Ramos (cell line): ENCODE measurements around the gene SKIDA1.

ENCODE experiments used
- in situ Hi-C: fragments of 300-500 bp; cut with MboI; formaldehyde crosslinking; loops from one replicate; pipeline ENCODE4 v1.14.3; 2022; ENCODE audit warnings: low sequenced_read_pairs; ENCODE audit not compliant: unreplicated experiment

Gene SKIDA1

DNA sequence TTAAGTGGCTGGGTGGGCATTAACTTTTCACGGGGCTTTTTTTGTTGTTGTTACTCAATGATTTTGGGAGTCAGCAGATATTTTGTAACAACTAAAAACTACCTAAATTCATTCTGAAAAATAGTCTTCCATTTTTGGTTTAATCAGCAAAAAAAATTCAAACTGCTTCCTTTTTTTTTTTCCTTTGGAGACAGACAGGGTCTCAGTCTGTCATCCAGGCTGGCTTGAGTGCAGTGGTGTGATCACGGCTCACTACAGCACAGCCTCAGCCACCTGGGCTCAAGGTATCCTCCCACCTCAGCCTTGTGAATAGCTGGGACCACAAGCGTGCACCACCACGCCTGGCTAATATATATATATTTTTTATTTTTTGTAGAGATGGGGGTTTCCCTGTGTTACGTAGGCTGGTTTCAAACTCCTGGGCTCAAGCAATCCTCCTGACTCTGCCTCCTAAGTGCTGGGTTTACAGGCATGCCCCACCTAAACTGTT is 36.5 kb downstream of the SKIDA1 start:
- in situ Hi-C loops = loop anchor here (25.0 kb wide), 1 partner anchor 1498 kb away; no protein-coding TSS in a partner anchor

DNA sequence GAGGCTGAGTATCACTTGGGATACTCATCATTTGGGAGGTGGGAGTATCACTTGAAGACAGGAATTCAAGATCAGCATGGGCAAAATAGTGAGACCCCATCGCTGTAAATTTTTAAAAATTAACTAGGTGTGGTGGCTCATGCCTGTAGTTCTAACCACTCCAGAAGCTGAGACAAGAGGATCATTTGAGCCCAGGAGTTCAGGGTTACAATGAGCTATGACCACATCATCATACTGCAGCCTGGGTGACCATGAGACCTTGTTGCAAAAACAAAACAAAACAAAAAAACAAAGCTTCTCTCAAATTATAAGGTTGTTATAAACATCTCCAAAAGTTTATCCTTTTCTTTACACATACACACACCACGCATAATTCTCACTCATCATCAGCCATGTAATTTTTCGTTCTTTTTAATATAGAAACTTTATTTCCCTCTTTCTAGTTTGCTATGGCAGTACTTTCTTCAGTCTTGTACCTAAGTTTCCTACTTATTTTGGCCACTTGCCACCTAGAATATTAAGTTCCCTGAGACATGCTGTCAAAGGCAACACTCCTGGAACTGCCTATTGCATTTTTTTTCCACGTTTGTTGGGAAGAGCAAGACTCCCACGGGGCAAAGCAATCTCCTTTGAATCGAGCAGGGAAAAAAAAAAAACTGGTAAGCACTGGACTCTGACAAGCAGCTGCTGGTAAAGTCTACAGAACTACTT is 37.1 kb downstream of the SKIDA1 start:
- in situ Hi-C loops = loop anchor here (25.0 kb wide), 1 partner anchor 1499 kb away; no protein-coding TSS in a partner anchor

DNA sequence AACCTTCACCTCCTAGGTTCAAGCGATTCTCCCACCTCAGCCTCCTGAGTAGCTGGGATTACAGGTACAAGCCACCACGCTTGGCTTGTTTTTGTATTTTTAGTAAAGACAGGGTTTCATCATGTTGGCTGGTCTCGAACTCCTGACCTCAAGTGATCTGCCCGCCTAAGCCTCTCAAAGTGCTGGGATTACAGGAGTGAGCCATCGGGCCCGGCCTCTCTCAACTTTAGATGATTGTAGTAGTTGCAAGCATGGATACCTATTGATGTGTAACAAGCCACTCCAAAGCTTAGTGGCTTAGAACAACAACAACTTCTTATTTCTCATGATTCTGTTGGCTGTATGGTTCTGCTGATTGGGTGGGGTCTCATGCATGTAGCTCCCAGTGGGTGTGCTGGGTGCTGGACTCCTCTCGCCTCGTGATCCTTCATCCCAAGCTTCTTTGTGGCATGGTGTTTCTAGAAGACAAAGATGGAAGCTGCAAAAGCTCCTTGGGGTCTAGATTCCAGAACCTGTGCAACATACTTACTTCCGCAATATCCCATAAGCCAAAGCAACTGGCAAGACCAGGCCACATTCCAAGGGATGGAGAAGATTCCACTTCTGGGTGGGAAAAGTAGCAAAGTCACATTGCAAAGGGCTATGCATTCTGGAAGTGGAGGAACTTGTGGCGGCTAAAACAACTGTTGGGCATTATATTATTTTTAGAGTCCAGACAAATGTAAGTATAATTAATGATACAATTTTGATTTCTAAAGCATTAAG is 37.9 kb downstream of the SKIDA1 start:
- in situ Hi-C loops = loop anchor here (25.0 kb wide), 1 partner anchor 1500 kb away; no protein-coding TSS in a partner anchor

DNA sequence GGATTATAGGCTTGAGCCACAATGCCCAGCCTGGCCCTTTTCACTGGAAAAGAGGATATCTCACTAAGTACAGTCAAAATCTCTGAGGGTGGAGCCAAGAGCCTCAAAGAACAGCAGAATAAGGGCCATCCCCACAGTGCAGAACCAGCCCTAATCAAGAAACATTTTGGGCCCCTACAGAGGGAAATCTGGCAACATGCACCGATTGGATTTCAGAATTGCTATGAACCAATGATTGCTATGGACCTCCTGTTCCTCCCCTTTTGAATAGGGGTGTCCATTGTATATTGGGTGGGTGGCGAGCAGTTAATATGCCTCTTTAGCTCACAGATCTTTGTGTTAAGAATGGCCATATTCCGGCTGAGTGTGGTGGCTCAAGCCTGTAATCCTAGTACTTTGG is 42.7 kb downstream of the SKIDA1 start:
- in situ Hi-C loops = loop anchor here (25.0 kb wide), 1 partner anchor 1504 kb away; no protein-coding TSS in a partner anchor

DNA sequence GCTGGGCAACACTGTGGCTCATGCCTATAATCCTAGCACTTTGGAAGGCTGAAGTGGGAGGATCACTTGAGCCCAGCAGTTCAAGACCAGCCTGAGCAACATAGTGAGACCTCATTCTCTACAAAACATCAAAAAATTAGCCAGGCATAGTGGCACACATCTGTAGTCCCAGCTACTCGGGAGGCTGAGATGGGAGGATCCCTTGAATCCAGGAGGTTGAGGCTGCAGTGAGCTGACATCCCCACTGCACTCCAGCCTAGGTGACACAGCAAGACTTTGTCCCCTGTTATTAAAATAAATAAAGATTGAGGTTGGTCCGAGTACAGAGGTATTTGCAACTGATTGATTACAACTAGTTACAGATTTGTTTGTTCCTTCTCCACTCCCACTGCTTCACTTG is 44.1 kb downstream of the SKIDA1 start:
- in situ Hi-C loops = loop anchor here (25.0 kb wide), 1 partner anchor 1506 kb away; no protein-coding TSS in a partner anchor

DNA sequence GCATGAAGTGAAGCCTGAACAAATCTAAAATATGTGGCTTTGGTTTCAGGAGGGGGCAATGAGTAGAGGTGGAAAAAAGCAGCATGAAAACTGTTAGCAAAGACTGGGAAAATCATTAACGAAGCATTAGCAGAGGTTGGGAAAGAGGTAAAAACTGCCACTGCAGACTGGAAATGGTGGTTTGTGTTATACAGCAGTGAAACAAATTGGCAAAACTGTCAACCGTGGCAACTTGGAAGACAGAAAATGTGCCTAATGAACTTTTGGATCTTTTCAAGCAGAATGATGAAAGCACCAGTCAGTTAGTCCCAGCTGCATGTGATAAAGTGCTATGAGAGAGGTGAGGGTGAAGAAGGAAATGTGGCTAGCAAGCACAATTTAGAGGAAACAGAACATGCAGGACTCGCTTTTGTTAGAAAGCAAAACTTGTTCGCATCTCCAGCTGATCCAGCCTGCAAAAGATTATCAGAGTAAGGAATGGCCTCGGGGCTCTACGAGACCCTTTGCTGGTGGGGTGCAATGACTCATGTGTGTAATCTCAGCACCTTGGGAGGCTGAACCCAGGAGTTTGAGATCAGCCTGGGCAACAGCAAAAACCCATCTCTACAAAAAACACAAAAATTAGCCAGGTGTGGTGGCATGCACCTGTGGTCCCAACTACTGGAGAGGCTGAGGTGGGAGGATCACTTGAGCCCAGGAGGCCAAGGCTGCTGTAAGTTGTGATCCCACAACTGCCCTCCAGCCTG is 45.7 kb downstream of the SKIDA1 start:
- in situ Hi-C loops = loop anchor here (25.0 kb wide), 1 partner anchor 1508 kb away; no protein-coding TSS in a partner anchor

DNA sequence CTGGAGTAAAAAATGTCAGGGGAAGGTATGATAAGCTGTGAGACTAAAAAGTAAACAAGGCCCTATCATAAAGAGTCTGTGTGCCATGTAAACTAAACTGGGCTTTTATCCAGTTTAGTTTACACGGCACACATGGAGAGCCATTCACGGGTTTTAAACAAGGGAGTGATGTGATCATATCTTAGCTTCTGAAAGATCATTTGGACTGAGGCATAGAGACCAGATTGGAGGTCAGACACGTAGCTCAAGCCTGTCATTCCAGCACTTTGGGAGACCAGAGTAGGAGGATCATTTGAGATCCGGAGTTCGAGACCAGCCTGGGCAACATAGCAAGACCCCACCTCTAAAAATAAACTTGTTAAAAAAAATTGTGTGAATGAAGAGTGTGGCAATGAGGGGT is 50.1 kb downstream of the SKIDA1 start:
- in situ Hi-C loops = loop anchor here (25.0 kb wide), 1 partner anchor 1512 kb away; no protein-coding TSS in a partner anchor

DNA sequence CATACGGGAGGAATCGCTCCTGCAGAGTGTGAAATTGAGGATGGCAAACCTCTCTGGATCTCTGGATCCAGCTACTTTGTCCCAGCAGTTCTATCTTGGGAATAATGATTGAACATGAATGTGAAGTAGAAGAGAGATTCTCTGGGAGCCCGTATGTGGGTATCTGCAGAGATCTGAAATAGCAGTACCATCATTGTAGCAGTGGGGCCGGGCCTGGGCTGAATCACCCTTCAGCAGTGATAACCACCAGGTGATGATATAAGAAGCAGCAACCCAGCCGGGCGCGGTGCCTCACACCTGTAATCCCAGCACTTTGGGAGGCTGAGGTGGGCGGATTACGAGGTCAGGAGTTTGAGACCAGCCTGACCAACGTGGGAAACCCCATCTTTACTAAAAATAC is 51.9 kb downstream of the SKIDA1 start:
- in situ Hi-C loops = no loop called here

DNA sequence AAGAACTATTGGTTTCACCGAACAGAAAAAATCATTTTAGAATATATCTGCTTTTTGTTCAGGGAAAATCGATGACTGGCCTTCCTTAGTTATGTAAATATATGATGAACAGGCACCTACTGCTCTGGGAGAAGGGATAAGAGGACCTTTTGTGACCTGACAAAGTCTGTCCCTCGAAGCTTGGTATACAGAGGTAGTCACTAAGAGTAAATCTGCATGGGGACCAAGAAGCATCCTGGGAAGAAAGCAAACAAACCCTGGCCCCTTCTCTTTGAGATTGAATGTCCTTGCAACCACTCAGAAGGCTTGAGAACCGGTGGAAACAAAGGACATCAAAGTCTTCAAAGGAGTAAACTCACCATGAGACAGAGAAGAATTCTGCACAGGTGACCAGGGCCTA is 52.3 kb downstream of the SKIDA1 start:
- in situ Hi-C loops = no loop called here

DNA sequence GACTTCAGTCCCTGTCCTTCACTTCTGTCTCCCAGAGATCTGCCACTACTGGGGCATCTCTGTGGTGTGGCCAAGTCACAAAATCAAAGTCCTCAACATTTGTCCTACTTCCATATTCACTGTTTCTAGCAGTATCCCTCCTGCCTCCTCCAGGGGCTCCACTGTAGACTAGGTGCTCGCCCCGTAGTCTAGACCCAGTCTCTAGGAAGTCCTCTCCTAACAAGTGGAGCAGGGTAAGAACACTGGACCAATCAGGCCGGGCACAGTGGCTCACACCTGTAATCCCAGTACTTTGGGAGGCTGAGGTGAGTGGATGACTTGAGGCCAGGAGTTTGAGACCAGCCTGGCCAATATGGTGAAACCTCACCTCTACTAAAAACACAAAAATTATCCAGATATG is 57.4 kb downstream of the SKIDA1 start:
- in situ Hi-C loops = no loop called here

DNA sequence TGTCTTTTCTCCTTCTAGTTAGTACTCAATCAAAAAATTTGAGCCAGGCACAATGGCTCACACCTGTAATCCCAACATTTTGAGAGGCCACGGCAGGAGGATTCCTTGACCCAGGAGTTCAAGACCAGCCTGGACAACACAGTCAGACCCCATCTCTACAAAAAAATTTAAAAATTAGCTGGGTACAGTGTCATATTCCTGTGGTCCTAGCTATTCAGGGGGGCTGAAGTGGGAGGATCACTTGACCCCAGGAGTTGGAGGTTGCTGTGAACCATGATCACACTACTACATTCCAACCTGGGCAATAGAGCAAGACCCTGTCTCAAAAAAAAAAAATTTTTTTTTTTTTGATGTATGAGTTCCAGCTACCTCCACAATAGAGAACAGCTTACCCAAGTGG is 57.8 kb downstream of the SKIDA1 start:
- in situ Hi-C loops = no loop called here

DNA sequence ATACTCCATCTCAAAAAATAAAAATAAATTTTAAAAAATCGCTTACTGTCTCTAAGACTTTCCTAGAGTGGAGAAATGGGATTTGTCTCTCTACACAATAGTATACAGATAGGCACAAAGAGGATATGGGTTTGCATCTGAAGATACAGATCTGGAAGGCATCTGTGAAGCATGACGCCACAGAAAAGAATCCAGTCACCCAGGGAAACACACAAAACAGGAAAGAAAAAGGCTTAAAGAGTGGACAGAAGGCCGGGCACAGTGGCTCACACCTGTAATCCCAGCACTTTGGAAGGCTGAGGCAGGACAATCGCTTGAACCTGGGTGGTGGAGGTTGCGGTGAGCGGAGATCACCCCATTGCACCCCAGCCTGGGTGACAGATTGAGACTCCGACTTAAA is 61.3 kb downstream of the SKIDA1 start:
- in situ Hi-C loops = no loop called here
